Measurements from ENCODE around the gene NRXN3. TPM values are rescaled to one million over a fixed set of nuclear protein-coding genes. Genes with fewer than 3 reads are reported as not detected.

The NRXN3 gene
- polyA plus RNA-seq, 1 of the 3 experiments (the other 2 are of a cell fraction), result 1.6 TPM

DNA sequence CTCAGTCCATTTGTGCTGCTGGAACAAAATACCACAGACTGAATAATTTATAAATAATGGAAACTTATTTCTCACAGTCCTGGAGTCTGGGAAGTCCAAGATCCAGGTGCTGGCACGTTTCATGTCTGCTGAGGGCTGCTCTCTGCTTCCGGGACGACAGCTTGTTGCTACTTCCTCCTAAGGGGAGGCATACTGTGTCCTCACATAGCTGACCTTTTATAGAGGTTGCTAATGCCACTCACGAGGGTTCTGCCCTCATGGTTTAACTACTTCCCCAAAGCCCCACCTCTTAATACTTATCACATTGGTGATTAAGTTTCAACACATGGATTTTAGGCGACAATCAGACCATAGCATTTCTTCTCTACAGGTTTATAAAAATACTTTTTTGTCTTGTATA is 411.1 kb downstream of the NRXN3 start:
- 19% methylated on average over 5 of the region's 5 CpGs for whole genome bisulfite sequencing (ENCODE audit: low lambda C conversion rate)
- H3K9me3 ChIP-seq, result no peaks in the 10 kb centered on the region
- H3K9me2 ChIP-seq, result no peaks in the 10 kb centered on the region
- no peak overlapping the region for H3K9ac ChIP-seq
- ChIA-PET CTCF (interaction anchor here (1.4 to 7.2 kb wide), 4 partner anchors 14 to 116 kb away, joined by 3 to 56 read pairs (median 8); no protein-coding TSS in a partner anchor), POLR2A (no interaction called here)
- H3K27me3 ChIP-seq (ENCODE audit: insufficient read depth), result no peaks in the 10 kb centered on the region
- no peaks in the 10 kb centered on the region for H3K36me3 ChIP-seq (replicated peaks in 1 of 2; ENCODE audit: control insufficient read depth in 1 of 2, insufficient read depth in 2 of 2, low read length in 1 of 2)
- H3K4me1 ChIP-seq (ENCODE audit: control insufficient read depth in 1 of 2, insufficient read depth in 2 of 2, low read depth in 1 of 2, low read length in 1 of 2), result no peaks in the 10 kb centered on the region
- TF ChIP-seq, protein P1, sequence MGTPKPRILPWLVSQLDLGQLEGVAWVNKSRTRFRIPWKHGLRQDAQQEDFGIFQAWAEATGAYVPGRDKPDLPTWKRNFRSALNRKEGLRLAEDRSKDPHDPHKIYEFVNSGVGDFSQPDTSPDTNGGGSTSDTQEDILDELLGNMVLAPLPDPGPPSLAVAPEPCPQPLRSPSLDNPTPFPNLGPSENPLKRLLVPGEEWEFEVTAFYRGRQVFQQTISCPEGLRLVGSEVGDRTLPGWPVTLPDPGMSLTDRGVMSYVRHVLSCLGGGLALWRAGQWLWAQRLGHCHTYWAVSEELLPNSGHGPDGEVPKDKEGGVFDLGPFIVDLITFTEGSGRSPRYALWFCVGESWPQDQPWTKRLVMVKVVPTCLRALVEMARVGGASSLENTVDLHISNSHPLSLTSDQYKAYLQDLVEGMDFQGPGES (IDR thresholded peaks at IDR 0.05; ENCODE audit: low read depth, low read length), result no peak
- TF ChIP-seq, protein P2, sequence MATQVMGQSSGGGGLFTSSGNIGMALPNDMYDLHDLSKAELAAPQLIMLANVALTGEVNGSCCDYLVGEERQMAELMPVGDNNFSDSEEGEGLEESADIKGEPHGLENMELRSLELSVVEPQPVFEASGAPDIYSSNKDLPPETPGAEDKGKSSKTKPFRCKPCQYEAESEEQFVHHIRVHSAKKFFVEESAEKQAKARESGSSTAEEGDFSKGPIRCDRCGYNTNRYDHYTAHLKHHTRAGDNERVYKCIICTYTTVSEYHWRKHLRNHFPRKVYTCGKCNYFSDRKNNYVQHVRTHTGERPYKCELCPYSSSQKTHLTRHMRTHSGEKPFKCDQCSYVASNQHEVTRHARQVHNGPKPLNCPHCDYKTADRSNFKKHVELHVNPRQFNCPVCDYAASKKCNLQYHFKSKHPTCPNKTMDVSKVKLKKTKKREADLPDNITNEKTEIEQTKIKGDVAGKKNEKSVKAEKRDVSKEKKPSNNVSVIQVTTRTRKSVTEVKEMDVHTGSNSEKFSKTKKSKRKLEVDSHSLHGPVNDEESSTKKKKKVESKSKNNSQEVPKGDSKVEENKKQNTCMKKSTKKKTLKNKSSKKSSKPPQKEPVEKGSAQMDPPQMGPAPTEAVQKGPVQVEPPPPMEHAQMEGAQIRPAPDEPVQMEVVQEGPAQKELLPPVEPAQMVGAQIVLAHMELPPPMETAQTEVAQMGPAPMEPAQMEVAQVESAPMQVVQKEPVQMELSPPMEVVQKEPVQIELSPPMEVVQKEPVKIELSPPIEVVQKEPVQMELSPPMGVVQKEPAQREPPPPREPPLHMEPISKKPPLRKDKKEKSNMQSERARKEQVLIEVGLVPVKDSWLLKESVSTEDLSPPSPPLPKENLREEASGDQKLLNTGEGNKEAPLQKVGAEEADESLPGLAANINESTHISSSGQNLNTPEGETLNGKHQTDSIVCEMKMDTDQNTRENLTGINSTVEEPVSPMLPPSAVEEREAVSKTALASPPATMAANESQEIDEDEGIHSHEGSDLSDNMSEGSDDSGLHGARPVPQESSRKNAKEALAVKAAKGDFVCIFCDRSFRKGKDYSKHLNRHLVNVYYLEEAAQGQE (IDR thresholded peaks at IDR 0.05; ENCODE audit: low read depth, low read length), result no peak
- no peak overlapping the region for H3K27ac ChIP-seq (ENCODE audit: low read depth in 2 of 2, low read length in 1 of 2)
- DNase-seq, result no peak
- no peaks in the 10 kb centered on the region for H3F3A ChIP-seq (replicated peaks; ENCODE audit: insufficient read depth)
- no peak overlapping the region for H2AFZ ChIP-seq (ENCODE audit: low read depth)
- no peak overlapping the region for H3K4me2 ChIP-seq
- no peak overlapping the region for H3K4me3 ChIP-seq (ENCODE audit: low read depth in 2 of 2, low read length in 1 of 2)
- no peaks in the 10 kb centered on the region for H3K79me2 ChIP-seq (ENCODE audit: insufficient read depth)
- no peaks in the 10 kb centered on the region for H4K20me1 ChIP-seq (ENCODE audit: insufficient read depth)

DNA sequence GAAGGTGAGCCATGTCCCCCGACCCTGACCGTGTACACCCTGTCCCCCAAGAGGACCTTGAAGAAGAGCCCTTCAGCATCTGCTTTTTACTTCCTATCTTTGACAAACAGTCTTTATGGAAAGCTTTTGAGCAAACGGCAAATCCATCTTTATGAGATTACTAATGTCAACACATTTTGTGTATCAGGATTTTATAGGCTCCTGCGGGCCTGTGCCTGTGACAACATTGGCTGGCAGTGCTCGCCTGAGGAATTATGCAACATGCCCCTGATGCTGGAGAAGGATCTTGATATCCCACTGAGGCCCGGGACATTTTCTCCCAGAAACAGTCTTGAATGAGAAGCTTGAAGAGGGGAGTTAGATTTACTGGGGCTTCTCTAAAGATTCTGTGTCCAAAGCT is 416.5 kb downstream of the NRXN3 start:
- TF ChIP-seq, protein P1 (IDR thresholded peaks at IDR 0.05; ENCODE audit: low read depth, low read length), result no peak
- TF ChIP-seq, protein P3, sequence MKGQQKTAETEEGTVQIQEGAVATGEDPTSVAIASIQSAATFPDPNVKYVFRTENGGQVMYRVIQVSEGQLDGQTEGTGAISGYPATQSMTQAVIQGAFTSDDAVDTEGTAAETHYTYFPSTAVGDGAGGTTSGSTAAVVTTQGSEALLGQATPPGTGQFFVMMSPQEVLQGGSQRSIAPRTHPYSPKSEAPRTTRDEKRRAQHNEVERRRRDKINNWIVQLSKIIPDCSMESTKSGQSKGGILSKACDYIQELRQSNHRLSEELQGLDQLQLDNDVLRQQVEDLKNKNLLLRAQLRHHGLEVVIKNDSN (IDR thresholded peaks at IDR 0.05; ENCODE audit: borderline replicate concordance, low read depth), result no peak
- TF ChIP-seq, protein P2 (IDR thresholded peaks at IDR 0.05; ENCODE audit: low read depth, low read length), result no peak
- TF ChIP-seq FOSL2 (IDR thresholded peaks at IDR 0.05; ENCODE audit: borderline replicate concordance, low read depth) (no peak), TEAD4 (IDR thresholded peaks at IDR 0.05; ENCODE audit: borderline replicate concordance, insufficient read depth) (no peak), CHD2 (IDR thresholded peaks at IDR 0.05; ENCODE audit: low read length, partially characterized antibody) (no peak)
- Histone ChIP-seq H3K27ac (ENCODE audit: low read depth in 2 of 2, low read length in 1 of 2) (no peak overlapping the region), H3F3A (replicated peaks; ENCODE audit: insufficient read depth) (no peaks in the 10 kb centered on the region), H3K79me2 (ENCODE audit: insufficient read depth) (no peaks in the 10 kb centered on the region), H3K27me3 (ENCODE audit: insufficient read depth) (no peaks in the 10 kb centered on the region), H3K9ac (no peak overlapping the region), H4K20me1 (ENCODE audit: insufficient read depth) (no peaks in the 10 kb centered on the region), H3K36me3 (replicated peaks in 1 of 2; ENCODE audit: control insufficient read depth in 1 of 2, insufficient read depth in 2 of 2, low read length in 1 of 2) (no peaks in the 10 kb centered on the region), H3K4me1 (ENCODE audit: control insufficient read depth in 1 of 2, insufficient read depth in 2 of 2, low read depth in 1 of 2, low read length in 1 of 2) (no peaks in the 10 kb centered on the region), H3K4me3 (ENCODE audit: low read depth in 2 of 2, low read length in 1 of 2) (no peak overlapping the region), H3K4me2 (no peak overlapping the region), H3K9me3 (no peaks in the 10 kb centered on the region), H3K9me2 (no peaks in the 10 kb centered on the region), H2AFZ (ENCODE audit: low read depth) (no peak overlapping the region)
- 39% methylated on average over 6 of the region's 6 CpGs for WGBS (ENCODE audit: low lambda C conversion rate)
- no peak for DNase-seq
- ChIA-PET POLR2A (no interaction called here), CTCF (interaction anchor here (1.6 to 6.6 kb wide), 3 partner anchors 10 to 423 kb away, joined by 4 to 55 read pairs (median 28); no protein-coding TSS in a partner anchor)

All from SK-N-SH (cell line).